GM23338 (cell line): Measurements from ENCODE around the gene ZNF516. TPM values are rescaled to one million over a fixed set of nuclear protein-coding genes. Genes with fewer than 3 reads are reported as not detected.

Experiments
- ATAC-seq: fragments of 200-7000 bp; cut with Tn5 transposase; 3 replicates; pipeline ENCODE4 v1.9.1; 2020
- DNase-seq: peaks from one replicate; pipeline ENCODE4 v3.0.0-alpha.2; 2015; ENCODE audit warnings: low spot score
- H2AFZ ChIP-seq: fragments of 200-600 bp; sonication (generic); 2 replicates; pipeline ENCODE4 v1.8.0; 2016; ENCODE audit warnings: antibody characterized with exemption, mild to moderate bottlenecking, moderate library complexity
- H3F3A ChIP-seq: fragments of 200-600 bp; sonication (generic); replicated peaks from 2 replicates; pipeline ENCODE4 v1.8.0; 2017; ENCODE audit warnings: antibody characterized with exemption, mixed run types, low read depth
- H3K27ac ChIP-seq: fragments of 200-600 bp; sonication (generic); 2 replicates; pipeline ENCODE4 v1.6.1; 2016; ENCODE audit warnings: low read depth
- H3K27me3 ChIP-seq: fragments of 200-600 bp; sonication (generic); 2 replicates; pipeline ENCODE4 v1.8.0; 2016; ENCODE audit warnings: mild to moderate bottlenecking, mixed run types, moderate library complexity; ENCODE audit not compliant: insufficient read depth
- H3K36me3 ChIP-seq: fragments of 200-600 bp; sonication (generic); 2 replicates; pipeline ENCODE4 v1.8.0; 2016; ENCODE audit warnings: mild to moderate bottlenecking; ENCODE audit not compliant: insufficient read depth
- H3K4me1 ChIP-seq: fragments of 200-600 bp; sonication (generic); 2 replicates; pipeline ENCODE4 v1.8.0; 2016; ENCODE audit warnings: mild to moderate bottlenecking, moderate library complexity; ENCODE audit not compliant: insufficient read depth
- H3K4me2 ChIP-seq: fragments of 200-600 bp; sonication (generic); 2 replicates; pipeline ENCODE4 v1.7.1; 2017; ENCODE audit warnings: mixed run types
- H3K4me3 ChIP-seq: fragments of 200-600 bp; sonication (generic); 2 replicates; pipeline ENCODE4 v1.6.1; 2016; ENCODE audit warnings: mixed run types
- H3K79me2 ChIP-seq: fragments of 200-600 bp; sonication (generic); replicated peaks from 2 replicates; pipeline ENCODE4 v1.8.0; 2017; ENCODE audit warnings: mild to moderate bottlenecking; ENCODE audit not compliant: insufficient read depth
- H3K9me2 ChIP-seq: fragments of 200-600 bp; sonication (generic); 2 replicates; pipeline ENCODE4 v1.8.0; 2017; ENCODE audit not compliant: insufficient read depth
- H4K20me1 ChIP-seq: fragments of 200-600 bp; sonication (generic); replicated peaks from 2 replicates; pipeline ENCODE4 v1.8.0; 2017; ENCODE audit warnings: mild to moderate bottlenecking; ENCODE audit not compliant: insufficient read depth
- H3K27ac Mint-ChIP-seq: 2 replicates; pipeline ENCODE4 v1.8.0; 2020; ENCODE audit warnings: inconsistent platforms, mild to moderate bottlenecking, moderate library complexity, mixed read lengths
- H3K27me3 Mint-ChIP-seq: 3 replicates; pipeline ENCODE4 v1.8.0; 2022; ENCODE audit warnings: low read depth, mild to moderate bottlenecking, moderate library complexity, mixed read lengths, inconsistent platforms; ENCODE audit not compliant: insufficient read depth, poor library complexity
- H3K36me3 Mint-ChIP-seq: 3 replicates; pipeline ENCODE4 v1.8.0; 2021; ENCODE audit warnings: low read depth, mild to moderate bottlenecking, inconsistent platforms, moderate library complexity, mixed read lengths
- H3K4me1 Mint-ChIP-seq: 3 replicates; pipeline ENCODE4 v1.8.0; 2020; ENCODE audit warnings: mild to moderate bottlenecking, inconsistent platforms, mixed read lengths
- H3K4me3 Mint-ChIP-seq: 3 replicates; pipeline ENCODE4 v1.8.0; 2021; ENCODE audit warnings: moderate library complexity, mild to moderate bottlenecking, inconsistent platforms, mixed read lengths
- H3K9me3 Mint-ChIP-seq: 3 replicates; pipeline ENCODE4 v1.8.0; 2020; ENCODE audit warnings: moderate library complexity, mild to moderate bottlenecking, inconsistent platforms, mixed read lengths
- CREB1 ChIP-seq: fragments of 250-450 bp; sonication (Bioruptor Pico); IDR thresholded peaks from 2 replicates; pipeline ENCODE4 v1.5.0; 2020; ENCODE audit warnings: low read depth, mild to moderate bottlenecking, moderate library complexity
- CTCF ChIP-seq, 2 experiments: fragments of 200-600 bp in 1 of 2; sonication (generic) in 1 of 2; conservative IDR thresholded peaks; 2 replicates each; pipeline versions ENCODE4 v1.5.1 to v1.6.1; 2016 to 2017; ENCODE audit warnings: antibody characterized with exemption in 2 of 2, low read depth in 2 of 2, mild to moderate bottlenecking in 2 of 2, moderate library complexity in 1 of 2
- ETS1 ChIP-seq: IDR thresholded peaks from 2 replicates; pipeline ENCODE4 v1.6.1; 2016; ENCODE audit warnings: antibody characterized with exemption
- EZH2 ChIP-seq: fragments of 200-600 bp; sonication (generic); IDR thresholded peaks from one replicate; pipeline ENCODE4 v1.8.0; 2017; ENCODE audit warnings: antibody characterized with exemption, mild to moderate bottlenecking, low read depth; ENCODE audit not compliant: unreplicated experiment
- EZH2phosphoT487 ChIP-seq: fragments of 200-600 bp; sonication (generic); IDR thresholded peaks from one replicate; pipeline ENCODE4 v1.8.1; 2018; ENCODE audit warnings: antibody characterized with exemption; ENCODE audit not compliant: unreplicated experiment
- JUNB ChIP-seq: IDR thresholded peaks from one replicate; pipeline ENCODE4 v1.6.1; 2016; ENCODE audit warnings: antibody characterized with exemption; ENCODE audit not compliant: unreplicated experiment
- NANOG ChIP-seq: IDR thresholded peaks from 2 replicates; pipeline ENCODE4 v1.6.1; 2016; ENCODE audit warnings: antibody characterized with exemption, borderline replicate concordance
- POLR2AphosphoS5 ChIP-seq: IDR thresholded peaks from 2 replicates; pipeline ENCODE4 v1.6.1; 2016; ENCODE audit warnings: antibody characterized with exemption, low read depth
- REST ChIP-seq: IDR thresholded peaks from one replicate; pipeline ENCODE4 v1.6.1; 2018; ENCODE audit warnings: antibody characterized with exemption; ENCODE audit not compliant: unreplicated experiment
- STAT1 ChIP-seq: IDR thresholded peaks from one replicate; pipeline ENCODE4 v1.6.1; 2016; ENCODE audit warnings: antibody characterized with exemption; ENCODE audit not compliant: unreplicated experiment
- ZNF114 ChIP-seq: fragments of 250-450 bp; sonication (Bioruptor Pico); IDR thresholded peaks from 2 replicates; pipeline ENCODE4 v1.5.0; 2020; ENCODE audit warnings: mild to moderate bottlenecking, moderate library complexity
- ZNF331 ChIP-seq: fragments of 250-450 bp; sonication (Bioruptor Pico); IDR thresholded peaks from 2 replicates; pipeline ENCODE4 v1.5.0; 2020; ENCODE audit warnings: low read depth, mild to moderate bottlenecking, moderate library complexity
- ZNF462 ChIP-seq: fragments of 250-450 bp; sonication (Bioruptor Pico); IDR thresholded peaks from 2 replicates; pipeline ENCODE4 v1.5.0; 2020; ENCODE audit warnings: mild to moderate bottlenecking, moderate library complexity
- polyA plus RNA-seq: library from polyadenylated mRNA; unstranded; fragments of >200 nt; fragmentation: Nextera tagmentation; extraction: Ambion mirVana; gene quantifications from 2 replicates; pipeline ENCODE4 v1.2.1, GENCODE V29; 2016
- total RNA-seq: library from RNA; depleted of rRNA; stranded (reverse); fragments of >200 nt; shearing (Covaris generic); gene quantifications from 2 replicates; pipeline ENCODE4 v1.2.3, GENCODE V29; 2014

Gene ZNF516
- total and polyA plus RNA-seq, 2 experiments from 2014 or later, result 11.9 to 24.2 TPM

GRCh38 chr18:76433788-76434187, 61.3 kb downstream of the ZNF516 start:
- H3K4me1 Mint-ChIP-seq, result peaks cover 13% of the 10 kb centered on the region
- Histone ChIP-seq H3K4me2 (no peak overlapping the region), H3K79me2 (peaks cover 9% of the 10 kb centered on the region), H2AFZ (no peak overlapping the region), H3F3A (no peaks in the 10 kb centered on the region), H3K4me1 (no peaks in the 10 kb centered on the region), H3K36me3 (no peaks in the 10 kb centered on the region), H4K20me1 (no peaks in the 10 kb centered on the region; the same call in none of the 2 replicates), H3K9me2 (no peaks in the 10 kb centered on the region), H3K4me3 (no peak overlapping the region), H3K27me3 (no peaks in the 10 kb centered on the region), H3K27ac (no peak overlapping the region)
- no peak for ATAC-seq
- no peak for TF ChIP-seq EZH2phosphoT487
- TF ChIP-seq POLR2AphosphoS5, result no peak
- no peak for TF ChIP-seq ZNF462
- TF ChIP-seq EZH2, result no peak
- no peak for TF ChIP-seq CREB1 (CRISPR knock-in tag)
- TF ChIP-seq CTCF (conservative IDR thresholded peaks at IDR 0.05; ENCODE audit: low read depth in 2 of 2), result no peak
- no peak for TF ChIP-seq STAT1
- TF ChIP-seq REST, result no peak
- TF ChIP-seq NANOG, result no peak
- TF ChIP-seq ZNF114 (CRISPR knock-in tag), result no peak
- no peak for TF ChIP-seq ZNF331 (CRISPR knock-in tag)
- no peak for TF ChIP-seq ETS1
- TF ChIP-seq JUNB, result no peak
- peaks cover 10% of the 10 kb centered on the region for H3K27me3 Mint-ChIP-seq
- H3K36me3 Mint-ChIP-seq, result peaks cover 4% of the 10 kb centered on the region; the same call in 2 of the 3 replicates
- H3K27ac Mint-ChIP-seq, result no peak overlapping the region
- no peak for DNase-seq
- H3K9me3 Mint-ChIP-seq, result peaks cover 2% of the 10 kb centered on the region; the same call in 2 of the 3 replicates
- H3K4me3 Mint-ChIP-seq, result no peak overlapping the region
